Mononuclear cell (primary cell): Measurements from ENCODE around the gene ACTN2. TPM values are rescaled to one million over a fixed set of nuclear protein-coding genes. Genes with fewer than 3 reads are reported as not detected.

Experiments
- H3K27me3 ChIP-seq: 2 replicates; pipeline ENCODE4 v1.6.0; 2011; ENCODE audit warnings: low read length, control low read depth; ENCODE audit not compliant: insufficient read depth
- H3K4me1 ChIP-seq: 2 replicates; pipeline ENCODE4 v1.5.1; 2011; ENCODE audit warnings: mild to moderate bottlenecking, low read length, control low read depth; ENCODE audit not compliant: insufficient read depth
- H3K4me3 ChIP-seq: 2 replicates; pipeline ENCODE4 v1.5.1; 2011; ENCODE audit warnings: mild to moderate bottlenecking, low read length, moderate library complexity
- H3K9me3 ChIP-seq: 2 replicates; pipeline ENCODE4 v1.5.1; 2011; ENCODE audit warnings: low read depth, mild to moderate bottlenecking, control low read depth, low read length
- total RNA-seq: library from RNA; depleted of rRNA; stranded (reverse); fragments of >200 nt; gene quantifications from one replicate; pipeline ENCODE4 v1.2.3, GENCODE V29; 2012

ACTN2 gene
- total RNA-seq, 1 donor: under 0.01 TPM

GRCh38 chr1:236800002-236800620 lies 113.8 kb downstream of the ACTN2 start:
- peaks cover 20% of the 10 kb centered on the region for H3K4me1 ChIP-seq
- no peaks in the 10 kb centered on the region for H3K9me3 ChIP-seq
- no peaks in the 10 kb centered on the region for H3K27me3 ChIP-seq
- H3K4me3 ChIP-seq: no peak overlapping the region

- Histone ChIP-seq H3K4me1 (peaks cover 20% of the 10 kb centered on the region), H3K9me3 (no peaks in the 10 kb centered on the region), H3K27me3 (no peaks in the 10 kb centered on the region), H3K4me3 (no peak overlapping the region)
Measured at GRCh38 chr1:236800623-236801022, 114.3 kb downstream of the ACTN2 start.

GRCh38 chr1:236802264-236802663 lies 116.0 kb downstream of the ACTN2 start:
- H3K4me1 ChIP-seq: peaks cover 6% of the 10 kb centered on the region
- no peak overlapping the region for H3K4me3 ChIP-seq
- H3K27me3 ChIP-seq: no peaks in the 10 kb centered on the region
- H3K9me3 ChIP-seq: no peaks in the 10 kb centered on the region

GRCh38 chr1:236806634-236807033 lies 120.3 kb downstream of the ACTN2 start:
- Histone ChIP-seq H3K4me1 (no peaks in the 10 kb centered on the region), H3K4me3 (no peak overlapping the region), H3K27me3 (no peaks in the 10 kb centered on the region), H3K9me3 (no peaks in the 10 kb centered on the region)

GRCh38 chr1:236808005-236808404 lies 121.7 kb downstream of the ACTN2 start:
- H3K9me3 ChIP-seq: no peaks in the 10 kb centered on the region
- no peaks in the 10 kb centered on the region for H3K4me1 ChIP-seq
- no peaks in the 10 kb centered on the region for H3K27me3 ChIP-seq
- no peak overlapping the region for H3K4me3 ChIP-seq

- Histone ChIP-seq H3K4me1 (no peaks in the 10 kb centered on the region), H3K9me3 (no peaks in the 10 kb centered on the region), H3K4me3 (no peak overlapping the region), H3K27me3 (no peaks in the 10 kb centered on the region)
Measured at GRCh38 chr1:236808564-236809130, 122.3 kb downstream of the ACTN2 start.

- no peaks in the 10 kb centered on the region for H3K4me1 ChIP-seq
- no peak overlapping the region for H3K4me3 ChIP-seq
- no peaks in the 10 kb centered on the region for H3K9me3 ChIP-seq
- no peaks in the 10 kb centered on the region for H3K27me3 ChIP-seq
Measured at GRCh38 chr1:236809148-236809547, 122.8 kb downstream of the ACTN2 start.

GRCh38 chr1:236810018-236810417 lies 123.7 kb downstream of the ACTN2 start:
- Histone ChIP-seq H3K27me3 (no peaks in the 10 kb centered on the region), H3K9me3 (no peaks in the 10 kb centered on the region), H3K4me3 (no peak overlapping the region), H3K4me1 (no peaks in the 10 kb centered on the region)

- Histone ChIP-seq H3K4me3 (no peak overlapping the region), H3K4me1 (no peaks in the 10 kb centered on the region), H3K27me3 (no peaks in the 10 kb centered on the region), H3K9me3 (no peaks in the 10 kb centered on the region)
Measured at GRCh38 chr1:236812334-236813030, 126.2 kb downstream of the ACTN2 start.

Other genes starting within 250 kb of the ACTN2 start
- 187 TPM for gene LGALS8, start 162.5 kb upstream of the ACTN2 start, total RNA-seq
- 44.5 TPM for gene HEATR1, start 82.0 kb upstream of the ACTN2 start, total RNA-seq
- gene MTR, start 108.8 kb downstream of the ACTN2 start, total RNA-seq: 34.7 TPM